K562 (cell line): ENCODE results near the gene ARL8A. TPM values are rescaled to one million over a fixed set of nuclear protein-coding genes. Genes with fewer than 3 reads are reported as not detected.
A peak's percentile ranks its signal among the peaks of the same experiment; 100 is the strongest.

ENCODE experiments used
- BRCA1 ChIP-seq, 2 experiments: fragments of 450-650 bp in 1 of 2; sonication (generic) in 1 of 2; formaldehyde crosslinking in 1 of 2; IDR thresholded peaks; 2 replicates each; pipeline versions ENCODE4 v1.5.0 to v1.6.1; 2017 to 2020; ENCODE audit warnings: mild to moderate bottlenecking in 1 of 2, missing genetic modification reagents in 1 of 2
- CBX2 ChIP-seq: fragments of 200-600 bp; sonication (generic); IDR thresholded peaks from one replicate; pipeline ENCODE4 v1.6.1; 2012; ENCODE audit warnings: mild to moderate bottlenecking, low read length, inconsistent platforms; ENCODE audit not compliant: insufficient read depth, poor library complexity, severe bottlenecking
- GATA2 ChIP-seq: sonication (generic); formaldehyde crosslinking; IDR thresholded peaks from 2 replicates; pipeline ENCODE4 v1.4.0; 2020; ENCODE audit warnings: mild to moderate bottlenecking, missing genetic modification reagents
- HDAC3 ChIP-seq: fragments of 450-650 bp; IDR thresholded peaks from 2 replicates; pipeline ENCODE4 v1.6.1; 2018; ENCODE audit warnings: borderline replicate concordance, mild to moderate bottlenecking, moderate library complexity; ENCODE audit not compliant: partially characterized antibody
- RBM17 ChIP-seq: fragments of 200-400 bp; formaldehyde crosslinking; IDR thresholded peaks from 2 replicates; pipeline ENCODE4 v1.6.1; 2017; ENCODE audit warnings: low read depth, mild to moderate bottlenecking, low read length, borderline replicate concordance
- RNF2 ChIP-seq: sonication (generic); IDR thresholded peaks from 2 replicates; pipeline ENCODE4 v1.6.1; 2016
- TFAP4 ChIP-seq: sonication (generic); formaldehyde crosslinking; IDR thresholded peaks from 2 replicates; pipeline ENCODE4 v1.8.0; 2022; ENCODE audit warnings: missing genetic modification reagents, mild to moderate bottlenecking, moderate library complexity, borderline replicate concordance
- U2AF1 ChIP-seq: fragments of 200-400 bp; formaldehyde crosslinking; optimal IDR thresholded peaks from 2 replicates; pipeline ENCODE3; 2017; ENCODE audit warnings: mild to moderate bottlenecking, low read depth, low read length, moderate library complexity
- ZBTB17 ChIP-seq: fragments of 450-650 bp; formaldehyde crosslinking; IDR thresholded peaks from 2 replicates; pipeline ENCODE4 v1.4.0; 2020; ENCODE audit warnings: mild to moderate bottlenecking
- ZNF79 ChIP-seq: fragments of 250-450 bp; sonication (Bioruptor Pico); IDR thresholded peaks from 2 replicates; pipeline ENCODE4 v1.4.0; 2020; ENCODE audit warnings: low read depth, mild to moderate bottlenecking, moderate library complexity
- polyA plus RNA-seq, 8 experiments: library from polyadenylated mRNA; depleted of rRNA in 4 of 8; stranded (reverse) in 5 of 8; unstranded in 3 of 8; fragments of >200 nt; fragmentation: Nextera tagmentation in 2 of 8; fragmentation: Illumina TruSeq in 1 of 8; extraction: Ambion mirVana in 2 of 8; extraction: Trizol in 1 of 8; gene quantifications; 2 replicates each; pipeline versions ENCODE4 v1.2.1 to v1.2.3, GENCODE V29; 2011 to 2014; ENCODE audit warnings: inconsistent platforms in 1 of 8, missing spikeins in 1 of 8
- total RNA-seq, 7 experiments: library from RNA; depleted of rRNA in 6 of 7; stranded (reverse); fragments of >200 nt in 6 of 7; fragmentation: Illumina TruSeq in 2 of 7; extraction: Trizol in 2 of 7; gene quantifications; 2 replicates each; pipeline versions ENCODE4 v1.2.1 to v1.2.3, GENCODE V29; 2011 to 2021; ENCODE audit warnings: low replicate concordance in 1 of 7
- TF ChIP-seq, protein P1 (sequence below): IDR thresholded peaks from 2 replicates; pipeline ENCODE4 v1.6.1; 2011; ENCODE audit not compliant: insufficient read length; ENCODE audit errors: extremely low read depth
- TF ChIP-seq, protein P2 (sequence below), 2 experiments: fragments of 250-450 bp in 1 of 2; fragments of 450-650 bp in 1 of 2; sonication (Bioruptor Pico) in 1 of 2; IDR thresholded peaks; 2 replicates each; pipeline versions ENCODE4 v1.6.1 to v1.8.0; 2016 to 2021; ENCODE audit warnings: mild to moderate bottlenecking in 2 of 2, moderate library complexity in 2 of 2, missing compliant biosample characterization in 1 of 2, missing genetic modification characterization in 1 of 2
- TF ChIP-seq, protein P3 (sequence below), 2 experiments: IDR thresholded peaks; 2 replicates each; pipeline ENCODE4 v1.6.1; 2011; ENCODE audit warnings: borderline replicate concordance in 1 of 2, control low read depth in 1 of 2, low read depth in 1 of 2, low read length in 1 of 2, mild to moderate bottlenecking in 1 of 2, mixed read lengths in 1 of 2, moderate library complexity in 1 of 2; ENCODE audit not compliant: insufficient read depth in 1 of 2, insufficient read length in 1 of 2, poor library complexity in 1 of 2, severe bottlenecking in 1 of 2; ENCODE audit errors: extremely low read depth in 1 of 2
- TF ChIP-seq, protein P4 (sequence below), 2 experiments: fragments of 450-650 bp in 1 of 2; IDR thresholded peaks; 2 replicates each; pipeline ENCODE4 v1.6.1; 2011 to 2017; ENCODE audit warnings: low read depth in 2 of 2, antibody characterized with exemption in 1 of 2, borderline replicate concordance in 1 of 2, low read length in 1 of 2, mild to moderate bottlenecking in 1 of 2, mixed read lengths in 1 of 2; ENCODE audit not compliant: control insufficient read depth in 1 of 2
- TF ChIP-seq, protein P5 (sequence below), 2 experiments: fragments of 450-650 bp in 1 of 2; sonication (generic) in 1 of 2; formaldehyde crosslinking; conservative IDR thresholded peaks; 2 replicates each; pipeline versions ENCODE4 v1.4.0 to v1.8.1; 2020 to 2022; ENCODE audit warnings: mild to moderate bottlenecking in 1 of 2, missing genetic modification reagents in 1 of 2

The ARL8A gene
- total and polyA plus RNA-seq, 9 of the 15 experiments (the other 6 are each of a cell fraction or from before 2014, with no cell fraction given), result 0.17 to 27.3 (median 15.6) TPM

GRCh38 chr1:202143011-202143767 lies 1.3 kb downstream of the ARL8A start (continued):
- no peak for TF ChIP-seq TFAP4 (CRISPR knock-in tag)
- TF ChIP-seq, protein P1, sequence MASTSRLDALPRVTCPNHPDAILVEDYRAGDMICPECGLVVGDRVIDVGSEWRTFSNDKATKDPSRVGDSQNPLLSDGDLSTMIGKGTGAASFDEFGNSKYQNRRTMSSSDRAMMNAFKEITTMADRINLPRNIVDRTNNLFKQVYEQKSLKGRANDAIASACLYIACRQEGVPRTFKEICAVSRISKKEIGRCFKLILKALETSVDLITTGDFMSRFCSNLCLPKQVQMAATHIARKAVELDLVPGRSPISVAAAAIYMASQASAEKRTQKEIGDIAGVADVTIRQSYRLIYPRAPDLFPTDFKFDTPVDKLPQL, result no peak
- peak; percentile 47; the same call in 1 of the 2 replicates for TF ChIP-seq GATA2 (CRISPR knock-in tag)
- TF ChIP-seq, protein P2, sequence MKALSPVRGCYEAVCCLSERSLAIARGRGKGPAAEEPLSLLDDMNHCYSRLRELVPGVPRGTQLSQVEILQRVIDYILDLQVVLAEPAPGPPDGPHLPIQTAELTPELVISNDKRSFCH (CRISPR knock-in tag; IDR thresholded peaks at IDR 0.05), result no peak
- TF ChIP-seq, protein P2 (tag; IDR thresholded peaks at IDR 0.05), result peak; percentile 15; the same call in 1 of the 2 replicates
- TF ChIP-seq RBM17, result no peak
- no peak for TF ChIP-seq BRCA1 (IDR thresholded peaks at IDR 0.05)
- no peak for TF ChIP-seq BRCA1 (CRISPR knock-in tag; IDR thresholded peaks at IDR 0.05)
- TF ChIP-seq, protein P3, sequence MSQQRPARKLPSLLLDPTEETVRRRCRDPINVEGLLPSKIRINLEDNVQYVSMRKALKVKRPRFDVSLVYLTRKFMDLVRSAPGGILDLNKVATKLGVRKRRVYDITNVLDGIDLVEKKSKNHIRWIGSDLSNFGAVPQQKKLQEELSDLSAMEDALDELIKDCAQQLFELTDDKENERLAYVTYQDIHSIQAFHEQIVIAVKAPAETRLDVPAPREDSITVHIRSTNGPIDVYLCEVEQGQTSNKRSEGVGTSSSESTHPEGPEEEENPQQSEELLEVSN (IDR thresholded peaks at IDR 0.05; ENCODE audit: borderline replicate concordance in 1 of 2, extremely low read depth in 1 of 2, insufficient read depth in 1 of 2, insufficient read length in 1 of 2, low read depth in 1 of 2, low read length in 1 of 2, poor library complexity in 1 of 2, severe bottlenecking in 1 of 2), result peak in 1 of 2 experiments; percentile 9
- TF ChIP-seq U2AF1, result no peak
- no peak for TF ChIP-seq ZNF79
- TF ChIP-seq, protein P4, sequence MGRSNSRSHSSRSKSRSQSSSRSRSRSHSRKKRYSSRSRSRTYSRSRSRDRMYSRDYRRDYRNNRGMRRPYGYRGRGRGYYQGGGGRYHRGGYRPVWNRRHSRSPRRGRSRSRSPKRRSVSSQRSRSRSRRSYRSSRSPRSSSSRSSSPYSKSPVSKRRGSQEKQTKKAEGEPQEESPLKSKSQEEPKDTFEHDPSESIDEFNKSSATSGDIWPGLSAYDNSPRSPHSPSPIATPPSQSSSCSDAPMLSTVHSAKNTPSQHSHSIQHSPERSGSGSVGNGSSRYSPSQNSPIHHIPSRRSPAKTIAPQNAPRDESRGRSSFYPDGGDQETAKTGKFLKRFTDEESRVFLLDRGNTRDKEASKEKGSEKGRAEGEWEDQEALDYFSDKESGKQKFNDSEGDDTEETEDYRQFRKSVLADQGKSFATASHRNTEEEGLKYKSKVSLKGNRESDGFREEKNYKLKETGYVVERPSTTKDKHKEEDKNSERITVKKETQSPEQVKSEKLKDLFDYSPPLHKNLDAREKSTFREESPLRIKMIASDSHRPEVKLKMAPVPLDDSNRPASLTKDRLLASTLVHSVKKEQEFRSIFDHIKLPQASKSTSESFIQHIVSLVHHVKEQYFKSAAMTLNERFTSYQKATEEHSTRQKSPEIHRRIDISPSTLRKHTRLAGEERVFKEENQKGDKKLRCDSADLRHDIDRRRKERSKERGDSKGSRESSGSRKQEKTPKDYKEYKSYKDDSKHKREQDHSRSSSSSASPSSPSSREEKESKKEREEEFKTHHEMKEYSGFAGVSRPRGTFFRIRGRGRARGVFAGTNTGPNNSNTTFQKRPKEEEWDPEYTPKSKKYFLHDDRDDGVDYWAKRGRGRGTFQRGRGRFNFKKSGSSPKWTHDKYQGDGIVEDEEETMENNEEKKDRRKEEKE (IDR thresholded peaks at IDR 0.05; ENCODE audit: borderline replicate concordance in 1 of 2, control insufficient read depth in 1 of 2, low read depth in 2 of 2, low read length in 1 of 2), result no peak
- TF ChIP-seq, protein P5, sequence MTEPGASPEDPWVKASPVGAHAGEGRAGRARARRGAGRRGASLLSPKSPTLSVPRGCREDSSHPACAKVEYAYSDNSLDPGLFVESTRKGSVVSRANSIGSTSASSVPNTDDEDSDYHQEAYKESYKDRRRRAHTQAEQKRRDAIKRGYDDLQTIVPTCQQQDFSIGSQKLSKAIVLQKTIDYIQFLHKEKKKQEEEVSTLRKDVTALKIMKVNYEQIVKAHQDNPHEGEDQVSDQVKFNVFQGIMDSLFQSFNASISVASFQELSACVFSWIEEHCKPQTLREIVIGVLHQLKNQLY (CRISPR knock-in tag; conservative IDR thresholded peaks at IDR 0.05), result 0 out of 4 replicates have a peak, but pooled peaks of 1 of the 2 experiments have one; percentile 11
- TF ChIP-seq RNF2, result 0 out of 2 replicates have a peak, but pooled peaks have one; percentile 21
- TF ChIP-seq HDAC3, result no peak
- peak; percentile 12; the same call in 1 of the 2 replicates for TF ChIP-seq ZBTB17
- no peak for TF ChIP-seq CBX2
